ENCODE results near the gene NACA2.

NACA2 gene

DNA sequence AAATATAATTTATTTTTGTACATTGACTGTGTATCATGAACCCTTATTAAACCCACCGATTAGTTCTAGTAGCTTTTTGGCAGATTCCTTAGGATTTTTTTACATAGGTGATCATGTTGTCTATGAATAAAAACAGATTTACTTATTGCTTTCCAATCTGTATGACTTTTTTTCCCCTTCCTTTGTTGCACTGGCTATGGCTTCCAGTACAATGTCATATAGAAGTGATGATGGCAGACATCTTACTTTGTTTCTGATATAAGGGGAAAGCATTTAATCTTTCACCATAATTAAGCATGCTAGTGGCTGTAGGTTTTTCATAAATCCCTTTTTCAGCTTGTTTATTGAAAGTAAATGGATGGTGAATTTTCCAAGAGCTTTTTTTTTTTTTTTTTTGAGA is 28.9 kb upstream of the NACA2 start:
- no peaks in the 10 kb centered on the region for H3K27me3 ChIP-seq (ENCODE audit: control insufficient read depth, low read length)
- H3K9me2 ChIP-seq (replicated peaks; ENCODE audit: control insufficient read depth, low read length) = no peaks in the 10 kb centered on the region
- no peak overlapping the region for H3K27ac ChIP-seq (ENCODE audit: low read depth, low read length)
- no peak overlapping the region for H3K4me2 ChIP-seq (ENCODE audit: low read length)
- H3K36me3 ChIP-seq (ENCODE audit: control insufficient read depth, low read length) = no peaks in the 10 kb centered on the region
- no peak for TF ChIP-seq EZH2phosphoT487 (IDR thresholded peaks at IDR 0.05; ENCODE audit: borderline replicate concordance, low read length)
- TF ChIP-seq, protein P1, sequence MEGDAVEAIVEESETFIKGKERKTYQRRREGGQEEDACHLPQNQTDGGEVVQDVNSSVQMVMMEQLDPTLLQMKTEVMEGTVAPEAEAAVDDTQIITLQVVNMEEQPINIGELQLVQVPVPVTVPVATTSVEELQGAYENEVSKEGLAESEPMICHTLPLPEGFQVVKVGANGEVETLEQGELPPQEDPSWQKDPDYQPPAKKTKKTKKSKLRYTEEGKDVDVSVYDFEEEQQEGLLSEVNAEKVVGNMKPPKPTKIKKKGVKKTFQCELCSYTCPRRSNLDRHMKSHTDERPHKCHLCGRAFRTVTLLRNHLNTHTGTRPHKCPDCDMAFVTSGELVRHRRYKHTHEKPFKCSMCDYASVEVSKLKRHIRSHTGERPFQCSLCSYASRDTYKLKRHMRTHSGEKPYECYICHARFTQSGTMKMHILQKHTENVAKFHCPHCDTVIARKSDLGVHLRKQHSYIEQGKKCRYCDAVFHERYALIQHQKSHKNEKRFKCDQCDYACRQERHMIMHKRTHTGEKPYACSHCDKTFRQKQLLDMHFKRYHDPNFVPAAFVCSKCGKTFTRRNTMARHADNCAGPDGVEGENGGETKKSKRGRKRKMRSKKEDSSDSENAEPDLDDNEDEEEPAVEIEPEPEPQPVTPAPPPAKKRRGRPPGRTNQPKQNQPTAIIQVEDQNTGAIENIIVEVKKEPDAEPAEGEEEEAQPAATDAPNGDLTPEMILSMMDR (IDR thresholded peaks at IDR 0.05; ENCODE audit: low read depth, low read length, poor library complexity, severe bottlenecking) = no peak
- H3K79me2 ChIP-seq (ENCODE audit: control insufficient read depth, low read length) = no peaks in the 10 kb centered on the region
- 0 out of 2 replicates have a peak, but pooled peaks cover 2% of the 10 kb centered on the region for H3K4me1 ChIP-seq (ENCODE audit: control insufficient read depth, low read length)
- H3K9me3 ChIP-seq (ENCODE audit: control insufficient read depth, insufficient read depth, low read length) = peaks cover 12% of the 10 kb centered on the region
- no peaks in the 10 kb centered on the region for H4K20me1 ChIP-seq (ENCODE audit: control insufficient read depth, insufficient read depth, low read depth, low read length)
- H3F3A ChIP-seq (ENCODE audit: control insufficient read depth, insufficient read depth) = no peaks in the 10 kb centered on the region
- H3K4me3 ChIP-seq (ENCODE audit: low read length) = no peak overlapping the region

DNA sequence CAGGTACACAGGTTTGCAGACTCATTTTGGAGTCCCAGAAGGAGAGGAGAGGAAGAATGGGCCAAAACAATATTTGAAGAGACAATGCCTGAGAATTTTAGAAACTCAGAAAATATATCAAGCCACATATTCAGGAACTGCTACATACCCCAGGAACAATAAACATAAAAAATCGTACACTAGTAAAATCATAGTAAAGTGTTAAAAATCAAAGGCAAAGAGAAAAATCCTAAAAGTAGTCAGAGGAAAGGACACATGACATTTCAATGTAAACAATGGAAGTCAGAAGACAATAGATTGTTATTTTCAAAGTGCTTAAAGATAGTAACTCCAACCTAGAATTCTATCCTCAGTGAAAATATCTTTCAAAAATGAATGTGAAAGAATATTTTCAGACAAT is 28.5 kb upstream of the NACA2 start:
- Histone ChIP-seq H3K4me3 (ENCODE audit: low read length) (no peak overlapping the region), H4K20me1 (ENCODE audit: control insufficient read depth, insufficient read depth, low read depth, low read length) (no peaks in the 10 kb centered on the region), H3K4me1 (ENCODE audit: control insufficient read depth, low read length) (0 out of 2 replicates have a peak, but pooled peaks cover 2% of the 10 kb centered on the region), H3K9me2 (replicated peaks; ENCODE audit: control insufficient read depth, low read length) (no peaks in the 10 kb centered on the region), H3K27me3 (ENCODE audit: control insufficient read depth, low read length) (no peaks in the 10 kb centered on the region), H3K4me2 (ENCODE audit: low read length) (no peak overlapping the region), H3K27ac (ENCODE audit: low read depth, low read length) (no peak overlapping the region), H3K36me3 (ENCODE audit: control insufficient read depth, low read length) (no peaks in the 10 kb centered on the region), H3K9me3 (ENCODE audit: control insufficient read depth, insufficient read depth, low read length) (peaks cover 12% of the 10 kb centered on the region), H3F3A (ENCODE audit: control insufficient read depth, insufficient read depth) (no peaks in the 10 kb centered on the region), H3K79me2 (ENCODE audit: control insufficient read depth, low read length) (no peaks in the 10 kb centered on the region)
- no peak for TF ChIP-seq EZH2phosphoT487 (IDR thresholded peaks at IDR 0.05; ENCODE audit: borderline replicate concordance, low read length)
- TF ChIP-seq, protein P1 (IDR thresholded peaks at IDR 0.05; ENCODE audit: low read depth, low read length, poor library complexity, severe bottlenecking) = no peak

GRCh38 chr17:61618950-61619349 is 27.9 kb upstream of the NACA2 start:
- no peaks in the 10 kb centered on the region for H3F3A ChIP-seq (ENCODE audit: control insufficient read depth, insufficient read depth)
- H3K79me2 ChIP-seq (ENCODE audit: control insufficient read depth, low read length) = no peaks in the 10 kb centered on the region
- H3K9me3 ChIP-seq (ENCODE audit: control insufficient read depth, insufficient read depth, low read length) = peaks cover 12% of the 10 kb centered on the region
- no peak overlapping the region for H3K27ac ChIP-seq (ENCODE audit: low read depth, low read length)
- H3K27me3 ChIP-seq (ENCODE audit: control insufficient read depth, low read length) = no peaks in the 10 kb centered on the region
- no peaks in the 10 kb centered on the region for H3K36me3 ChIP-seq (ENCODE audit: control insufficient read depth, low read length)
- no peaks in the 10 kb centered on the region for H4K20me1 ChIP-seq (ENCODE audit: control insufficient read depth, insufficient read depth, low read depth, low read length)
- 0 out of 2 replicates have a peak, but pooled peaks cover 2% of the 10 kb centered on the region for H3K4me1 ChIP-seq (ENCODE audit: control insufficient read depth, low read length)
- no peaks in the 10 kb centered on the region for H3K9me2 ChIP-seq (replicated peaks; ENCODE audit: control insufficient read depth, low read length)
- no peak overlapping the region for H3K4me3 ChIP-seq (ENCODE audit: low read length)
- no peak overlapping the region for H3K4me2 ChIP-seq (ENCODE audit: low read length)
- no peak for TF ChIP-seq EZH2phosphoT487 (IDR thresholded peaks at IDR 0.05; ENCODE audit: borderline replicate concordance, low read length)
- TF ChIP-seq, protein P1 (IDR thresholded peaks at IDR 0.05; ENCODE audit: low read depth, low read length, poor library complexity, severe bottlenecking) = no peak
